ENCODE results near the gene NUCKS1. TPM values are rescaled to one million over a fixed set of nuclear protein-coding genes. Genes with fewer than 3 reads are reported as not detected.

Gene NUCKS1
- total RNA-seq, 4 donors from 2014 or later, result 48.7 to 73.0 (median 60.3) TPM

GRCh38 chr1:205675247-205675646, 74.7 kb downstream of the NUCKS1 start:
- Histone ChIP-seq H3K4me1 (peaks cover 19% of the 10 kb centered on the region), H3K36me3 (no peaks in the 10 kb centered on the region), H3K9me3 (no peaks in the 10 kb centered on the region), H3K4me3 (no peak overlapping the region), H3K27me3 (no peaks in the 10 kb centered on the region), H3K27ac (no peak overlapping the region)
- DNase-seq (ENCODE audit: low spot score in 2 of 2), result no peak
- WGBS, result 100% methylated on average over 4 of the region's 4 CpGs
- TF ChIP-seq POLR2AphosphoS5 (IDR thresholded peaks at IDR 0.05), result no peak
- no peak for TF ChIP-seq POLR2A (IDR thresholded peaks at IDR 0.05)
- TF ChIP-seq EP300 (IDR thresholded peaks at IDR 0.05), result no peak
- TF ChIP-seq CTCF (IDR thresholded peaks at IDR 0.05), result no peak

GRCh38 chr1:205672970-205673369, 77.0 kb downstream of the NUCKS1 start:
- WGBS, result 78% methylated on average over 4 of the region's 4 CpGs
- Histone ChIP-seq H3K27me3 (no peaks in the 10 kb centered on the region), H3K9me3 (no peaks in the 10 kb centered on the region), H3K4me1 (peaks cover 15% of the 10 kb centered on the region), H3K36me3 (no peaks in the 10 kb centered on the region), H3K27ac (no peak overlapping the region), H3K4me3 (no peak overlapping the region)
- no peak for DNase-seq (ENCODE audit: low spot score in 2 of 2)
- TF ChIP-seq EP300 (IDR thresholded peaks at IDR 0.05) (no peak), POLR2A (IDR thresholded peaks at IDR 0.05) (no peak), POLR2AphosphoS5 (IDR thresholded peaks at IDR 0.05) (no peak), CTCF (IDR thresholded peaks at IDR 0.05) (no peak)

GRCh38 chr1:205672395-205672889, 77.5 kb downstream of the NUCKS1 start:
- peak in 1 of 2 donors; percentile 2 for TF ChIP-seq CTCF (IDR thresholded peaks at IDR 0.05)
- TF ChIP-seq POLR2AphosphoS5 (IDR thresholded peaks at IDR 0.05), result no peak
- H3K4me1 ChIP-seq, result peaks cover 18% of the 10 kb centered on the region
- 67% methylated on average over 11 of the region's 11 CpGs for WGBS
- no peaks in the 10 kb centered on the region for H3K27me3 ChIP-seq
- no peak overlapping the region for H3K27ac ChIP-seq
- DNase-seq (ENCODE audit: low spot score in 2 of 2), result no peak
- H3K9me3 ChIP-seq, result no peaks in the 10 kb centered on the region
- H3K4me3 ChIP-seq, result no peak overlapping the region
- H3K36me3 ChIP-seq, result no peaks in the 10 kb centered on the region

- Histone ChIP-seq H3K27ac (no peak overlapping the region), H3K9me3 (no peaks in the 10 kb centered on the region), H3K36me3 (no peaks in the 10 kb centered on the region), H3K4me1 (peaks cover 18% of the 10 kb centered on the region), H3K4me3 (no peak overlapping the region), H3K27me3 (no peaks in the 10 kb centered on the region)
- TF ChIP-seq EP300 (IDR thresholded peaks at IDR 0.05) (no peak), POLR2A (IDR thresholded peaks at IDR 0.05) (no peak), CTCF (IDR thresholded peaks at IDR 0.05) (no peak), POLR2AphosphoS5 (IDR thresholded peaks at IDR 0.05) (no peak)
- WGBS, result 88% methylated on average over 11 of the region's 13 CpGs
- no peak for DNase-seq (ENCODE audit: low spot score in 2 of 2)
Observed at GRCh38 chr1:205670611-205671430, 79.2 kb downstream of the NUCKS1 start.

- Histone ChIP-seq H3K4me3 (no peak overlapping the region), H3K4me1 (peaks cover 20% of the 10 kb centered on the region), H3K27ac (no peak overlapping the region)
Observed at GRCh38 chr1:205670150-205670446, 79.9 kb downstream of the NUCKS1 start.

More at GRCh38 chr1:205670150-205670446, 79.9 kb downstream of the NUCKS1 start:
- no peak for TF ChIP-seq POLR2A (IDR thresholded peaks at IDR 0.05)
- no peak for TF ChIP-seq EP300 (IDR thresholded peaks at IDR 0.05)
- TF ChIP-seq POLR2AphosphoS5 (IDR thresholded peaks at IDR 0.05), result no peak
- TF ChIP-seq CTCF (IDR thresholded peaks at IDR 0.05), result no peak
- Histone ChIP-seq H3K9me3 (no peaks in the 10 kb centered on the region), H3K36me3 (no peaks in the 10 kb centered on the region), H3K27me3 (no peaks in the 10 kb centered on the region)
- DNase-seq (ENCODE audit: low spot score in 2 of 2), result no peak
- 82% methylated on average over 3 of the region's 5 CpGs for WGBS
